Measurements from ENCODE around the gene RPS2.

DNA sequence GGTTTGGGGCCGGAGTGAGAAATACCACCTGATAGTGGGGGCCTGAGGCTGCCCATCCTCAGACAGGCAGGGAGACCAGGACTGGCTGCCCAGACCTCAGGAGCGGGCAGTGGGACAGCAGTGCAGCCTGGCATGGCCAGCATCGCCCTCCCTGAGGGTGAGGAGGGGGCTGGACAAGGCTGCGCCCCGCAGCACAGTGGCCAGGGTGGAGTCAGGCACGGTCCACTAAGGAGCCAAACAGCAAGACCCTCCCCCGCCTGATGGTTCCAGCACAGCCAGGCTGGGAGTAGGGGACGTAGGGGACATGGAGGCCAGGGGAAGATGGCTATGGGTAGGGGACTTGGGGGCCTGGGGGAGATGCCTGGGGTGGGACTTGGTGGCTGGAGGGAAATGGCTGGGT is 41.7 kb upstream of the RPS2 start:
- TF ChIP-seq, protein P1, sequence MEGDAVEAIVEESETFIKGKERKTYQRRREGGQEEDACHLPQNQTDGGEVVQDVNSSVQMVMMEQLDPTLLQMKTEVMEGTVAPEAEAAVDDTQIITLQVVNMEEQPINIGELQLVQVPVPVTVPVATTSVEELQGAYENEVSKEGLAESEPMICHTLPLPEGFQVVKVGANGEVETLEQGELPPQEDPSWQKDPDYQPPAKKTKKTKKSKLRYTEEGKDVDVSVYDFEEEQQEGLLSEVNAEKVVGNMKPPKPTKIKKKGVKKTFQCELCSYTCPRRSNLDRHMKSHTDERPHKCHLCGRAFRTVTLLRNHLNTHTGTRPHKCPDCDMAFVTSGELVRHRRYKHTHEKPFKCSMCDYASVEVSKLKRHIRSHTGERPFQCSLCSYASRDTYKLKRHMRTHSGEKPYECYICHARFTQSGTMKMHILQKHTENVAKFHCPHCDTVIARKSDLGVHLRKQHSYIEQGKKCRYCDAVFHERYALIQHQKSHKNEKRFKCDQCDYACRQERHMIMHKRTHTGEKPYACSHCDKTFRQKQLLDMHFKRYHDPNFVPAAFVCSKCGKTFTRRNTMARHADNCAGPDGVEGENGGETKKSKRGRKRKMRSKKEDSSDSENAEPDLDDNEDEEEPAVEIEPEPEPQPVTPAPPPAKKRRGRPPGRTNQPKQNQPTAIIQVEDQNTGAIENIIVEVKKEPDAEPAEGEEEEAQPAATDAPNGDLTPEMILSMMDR (IDR thresholded peaks at IDR 0.05): no peak
- TF ChIP-seq EP300 (IDR thresholded peaks at IDR 0.05; ENCODE audit: borderline replicate concordance in 1 of 2, low read depth in 1 of 2, low read length in 1 of 2): no peak
